GM12878 (cell line): ENCODE data around the gene CYP2S1. TPM values are rescaled to one million over a fixed set of nuclear protein-coding genes. Genes with fewer than 3 reads are reported as not detected.

Source experiments
- ATAC-seq: fragments of 200-7000 bp; cut with Tn5 transposase; 3 replicates; pipeline ENCODE4 v1.9.1; 2020; ENCODE audit warnings: mild to moderate bottlenecking, moderate library complexity
- BruUV-seq: library from RNA; stranded (reverse); fragments of 400-500 nt; replicated peaks from 2 replicates; lab custom pipeline; 2021; lab: Mats Ljungman, UMichigan
- CTCF ChIA-PET: fragments of 300-600 bp; sonication (Branson Sonifier 250); formaldehyde crosslinking; extraction: SDS; loops from one replicate; lab custom pipeline; 2021; ENCODE audit warnings: inconsistent platforms; lab: Yijun Ruan, JAX
- POLR2A ChIA-PET: fragments of 350-600 bp; formaldehyde crosslinking; extraction: SDS; loops from one replicate; lab custom pipeline; 2021; ENCODE audit warnings: inconsistent platforms; lab: Charles Lee
- RAD21 ChIA-PET: fragments of 300-600 bp; sonication (Branson Sonifier 250); formaldehyde crosslinking; loops from one replicate; lab custom pipeline; 2023; ENCODE audit warnings: antibody characterized with exemption; ENCODE audit not compliant: unreplicated experiment; lab: Charles Lee
- SMC1A ChIA-PET: fragments of 300-600 bp; sonication (Branson Sonifier 250); formaldehyde crosslinking; loops from one replicate; lab custom pipeline; 2023; ENCODE audit not compliant: unreplicated experiment, uncharacterized antibody; lab: Charles Lee
- DNase-seq: peaks from one replicate; pipeline ENCODE4 v3.0.0-alpha.2; 2011; ENCODE audit warnings: low read depth, low spot score
- FAIRE-seq: peaks from 3 replicates; lab custom pipeline; 2011; peaks lifted over from hg19 to GRCh38; lab: Jason Lieb, UNC
- H2AFZ ChIP-seq: 2 replicates; pipeline ENCODE4 v1.6.0; 2011; ENCODE audit warnings: low read depth, low read length, control low read depth; ENCODE audit not compliant: control insufficient read depth
- H3K27ac ChIP-seq: 2 replicates; pipeline ENCODE4 v1.5.1; 2011; ENCODE audit warnings: control low read depth; ENCODE audit not compliant: control insufficient read depth, insufficient read depth
- H3K27me3 ChIP-seq, 2 experiments: replicated peaks in 1 of 2; 2 replicates each; pipeline versions ENCODE4 v1.6.0 to v1.6.1; 2011; ENCODE audit warnings: low read length in 1 of 2; ENCODE audit not compliant: control insufficient read depth in 2 of 2, insufficient read depth in 2 of 2
- H3K36me3 ChIP-seq, 2 experiments: 2 replicates each; pipeline ENCODE4 v1.5.1; 2011; ENCODE audit warnings: low read length in 1 of 2; ENCODE audit not compliant: control insufficient read depth in 2 of 2, insufficient read depth in 2 of 2
- H3K4me1 ChIP-seq: 2 replicates; pipeline ENCODE4 v1.6.1; 2011; ENCODE audit warnings: mild to moderate bottlenecking, low read length, moderate library complexity, mixed read lengths; ENCODE audit not compliant: control insufficient read depth, insufficient read depth
- H3K4me2 ChIP-seq: 2 replicates; pipeline ENCODE4 v1.6.0; 2011; ENCODE audit warnings: control low read depth; ENCODE audit not compliant: control insufficient read depth, insufficient read depth
- H3K4me3 ChIP-seq: fragments of 200-600 bp; sonication (generic); 2 replicates; pipeline ENCODE4 v1.5.1; 2016
- H3K79me2 ChIP-seq: 2 replicates; pipeline ENCODE4 v1.6.0; 2011; ENCODE audit warnings: low read length; ENCODE audit not compliant: control insufficient read depth, insufficient read depth
- H3K9ac ChIP-seq: 2 replicates; pipeline ENCODE4 v1.8.0; 2011; ENCODE audit warnings: low read length, control low read depth, mixed read lengths; ENCODE audit not compliant: control insufficient read depth, insufficient read depth
- H3K9me3 ChIP-seq: replicated peaks from 3 replicates; pipeline ENCODE4 v1.5.1; 2011; ENCODE audit warnings: mild to moderate bottlenecking, low read length; ENCODE audit not compliant: control insufficient read depth, insufficient read depth
- H4K20me1 ChIP-seq: 2 replicates; pipeline ENCODE4 v1.6.0; 2011; ENCODE audit not compliant: control insufficient read depth, insufficient read depth
- ATF7 ChIP-seq: fragments of 450-650 bp; IDR thresholded peaks from 2 replicates; pipeline ENCODE4 v1.6.1; 2016; ENCODE audit warnings: low read depth, mild to moderate bottlenecking
- CHD4 ChIP-seq: fragments of 200-600 bp; sonication (generic); IDR thresholded peaks from 2 replicates; pipeline ENCODE4 v1.6.1; 2016; ENCODE audit warnings: mild to moderate bottlenecking
- FOXK2 ChIP-seq: fragments of 450-650 bp; IDR thresholded peaks from 2 replicates; pipeline ENCODE4 v1.6.1; 2017; ENCODE audit warnings: mild to moderate bottlenecking, moderate library complexity
- JUND ChIP-seq: IDR thresholded peaks from 2 replicates; pipeline ENCODE4 v1.6.1; 2012; ENCODE audit warnings: low read depth, mild to moderate bottlenecking, low read length, improper control_type of control experiment, moderate library complexity
- MXI1 ChIP-seq: fragments of 150-350 bp; IDR thresholded peaks from 2 replicates; pipeline ENCODE4 v1.6.1; 2011; ENCODE audit warnings: low read depth, mild to moderate bottlenecking, inconsistent platforms, low read length, improper control_type of control experiment
- POLR2AphosphoS5 ChIP-seq: IDR thresholded peaks from 2 replicates; pipeline ENCODE4 v1.6.1; 2011; ENCODE audit warnings: mild to moderate bottlenecking, low read length, inconsistent platforms
- POU2F2 ChIP-seq: IDR thresholded peaks from 3 replicates; pipeline ENCODE4 v1.6.1; 2011; ENCODE audit warnings: low read depth, mild to moderate bottlenecking, low read length, borderline replicate concordance
- RAD21 ChIP-seq: IDR thresholded peaks from 2 replicates; pipeline ENCODE4 v1.6.1; 2011; ENCODE audit warnings: mild to moderate bottlenecking, low read depth, low read length, moderate library complexity; ENCODE audit not compliant: insufficient read depth
- RB1 ChIP-seq: fragments of 450-650 bp; formaldehyde crosslinking; IDR thresholded peaks from 2 replicates; pipeline ENCODE4 v1.6.1; 2017; ENCODE audit warnings: mild to moderate bottlenecking, borderline replicate concordance
- RBBP5 ChIP-seq: fragments of 200-600 bp; sonication (generic); conservative IDR thresholded peaks from 2 replicates; pipeline ENCODE4 v1.6.1; 2016
- SMARCA5 ChIP-seq: fragments of 450-650 bp; IDR thresholded peaks from 2 replicates; pipeline ENCODE4 v1.6.1; 2017; ENCODE audit warnings: mild to moderate bottlenecking
- SPI1 ChIP-seq: IDR thresholded peaks from 2 replicates; pipeline ENCODE4 v1.6.1; 2011; ENCODE audit warnings: low read depth, mild to moderate bottlenecking, low read length, moderate library complexity, borderline replicate concordance; ENCODE audit not compliant: insufficient read depth
- STAT3 ChIP-seq: IDR thresholded peaks from 2 replicates; pipeline ENCODE4 v1.6.1; 2011; ENCODE audit warnings: low read depth, low read length, improper control_type of control experiment
- ZBED1 ChIP-seq: IDR thresholded peaks from 2 replicates; pipeline ENCODE4 v1.6.1; 2016; ENCODE audit warnings: borderline replicate concordance
- ZNF24 ChIP-seq: fragments of 450-650 bp; IDR thresholded peaks from 2 replicates; pipeline ENCODE4 v1.6.1; 2017; ENCODE audit warnings: antibody characterized with exemption, mild to moderate bottlenecking
- ZNF592 ChIP-seq: fragments of 450-650 bp; IDR thresholded peaks from 2 replicates; pipeline ENCODE4 v1.6.1; 2017; ENCODE audit warnings: mild to moderate bottlenecking, moderate library complexity
- WGBS: methylation state at CpG from one replicate; pipeline ENCODE4 v1.1.6; 2016; ENCODE audit warnings: low lambda C conversion rate; ENCODE audit not compliant: insufficient replicate concordance, insufficient coverage; ENCODE audit errors: missing lambda C conversion rate; 5-methylcytosine and 5-hydroxymethylcytosine counted together
- in situ Hi-C: fragments of 300-500 bp; cut with MboI; formaldehyde crosslinking; loops from 9 replicates; pipeline ENCODE4 v1.14.3; 2018; ENCODE audit warnings: mixed read lengths
- intact Hi-C: fragments of 100-400 bp; cut with micrococcal nuclease; formaldehyde crosslinking; loops from one replicate; pipeline ENCODE4 v1.14.2; 2022; ENCODE audit not compliant: unreplicated experiment
- polyA plus RNA-seq, 11 experiments: library from polyadenylated mRNA; depleted of rRNA in 4 of 11; unstranded in 6 of 11; stranded (reverse) in 5 of 11; fragments of >200 nt; fragmentation: Nextera tagmentation in 4 of 11; fragmentation: Illumina TruSeq in 1 of 11; extraction: Ambion mirVana in 4 of 11; extraction: Trizol in 1 of 11; gene quantifications; 1 replicate in 1 of 11; 2 replicates in 10 of 11; pipeline versions ENCODE4 v1.2.1 to v1.2.3, GENCODE V29; 2011 to 2016; ENCODE audit warnings: inconsistent platforms in 2 of 11, missing spikeins in 2 of 11, low read depth in 1 of 11
- total RNA-seq, 4 experiments: library from RNA; depleted of rRNA in 3 of 4; stranded (reverse); fragments of >200 nt in 3 of 4; fragmentation: Illumina TruSeq in 1 of 4; extraction: Trizol in 1 of 4; gene quantifications; 2 replicates each; pipeline versions ENCODE4 v1.2.1 to v1.2.3, GENCODE V29; 2013 to 2021

The CYP2S1 gene
- total and polyA plus RNA-seq, 10 of the 15 experiments (the other 5 are each of a cell fraction or from before 2014, with no cell fraction given), result 0.03 to 0.28 (median 0.12) TPM; not detected in 2

- BruUV-seq, result no TSS peak
Observed at GRCh38 chr19:41198559-41198958, 5.5 kb downstream of the CYP2S1 start.

GRCh38 chr19:41203371-41203770, 10.4 kb downstream of the CYP2S1 start:
- in situ Hi-C loops, result loop anchor here (5.0 kb wide), 2 partner anchors 59 to 109 kb away; partner anchors contain the start of genes CCDC97 and HNRNPUL1
- WGBS, result 67% methylated on average over 17 of the region's 18 CpGs
- RAD21 ChIA-PET, result interaction anchor here (1.1 to 1.3 kb wide), 3 partner anchors 68 to 360 kb away, joined by 3 to 5 read pairs (median 3); no protein-coding TSS in a partner anchor
- TF ChIP-seq ZBED1 (no peak), CHD4 (no peak), RBBP5 (no peak), SPI1 (no peak), POLR2AphosphoS5 (no peak), ZNF592 (no peak), SMARCA5 (no peak), STAT3 (no peak), POU2F2 (no peak), ZNF24 (no peak), MXI1 (no peak), ATF7 (no peak), RB1 (no peak), RAD21 (no peak), JUND (no peak)

More at GRCh38 chr19:41198559-41198958, 5.5 kb downstream of the CYP2S1 start:
- Histone ChIP-seq H3K4me2 (no peak overlapping the region), H3K27me3 (peaks cover 0 to 1% of the 10 kb centered on the region in 2 experiments; a peak in 2 of 4 replicates)
- RAD21 ChIA-PET, result no interaction called here
- ATAC-seq, result no peak
- no peak for TF ChIP-seq FOXK2
- TF ChIP-seq, all 136 proteins: peak for 0
- Histone ChIP-seq H3K9me3 (no peaks in the 10 kb centered on the region), H3K4me3 (no peak overlapping the region), H3K9ac (no peak overlapping the region), H3K4me1 (no peaks in the 10 kb centered on the region; the same call in 1 of the 2 replicates), H3K27ac (no peak overlapping the region), H4K20me1 (no peaks in the 10 kb centered on the region), H3K36me3 (no peaks in the 10 kb centered on the region), H2AFZ (no peak overlapping the region), H3K79me2 (no peaks in the 10 kb centered on the region)
- in situ Hi-C loops, result no loop called here
- POLR2A ChIA-PET, result no interaction called here
- SMC1A ChIA-PET, result no interaction called here
- CTCF ChIA-PET, result no interaction called here
- 37% methylated on average over 11 of the region's 11 CpGs for WGBS
- intact Hi-C loops, result no loop called here
- FAIRE-seq (no peak), DNase-seq (no peak)

More at GRCh38 chr19:41203371-41203770, 10.4 kb downstream of the CYP2S1 start:
- H3K4me3 ChIP-seq, result no peak overlapping the region
- ChIA-PET SMC1A (interaction anchor here (1.0 to 3.5 kb wide), 3 partner anchors 60 to 244 kb away, joined by 3 to 32 read pairs (median 17); partner anchors contain the start of gene HNRNPUL1), POLR2A (no interaction called here), CTCF (interaction anchor here (0.7 to 6.0 kb wide), 6 partner anchors 12 to 152 kb away, joined by 3 to 90 read pairs (median 4); partner anchors contain the start of gene HNRNPUL1)
- no peaks in the 10 kb centered on the region for H3K9me3 ChIP-seq
- no TSS peak for BruUV-seq
- intact Hi-C loops, result loop anchor here (5.0 kb wide), 1 partner anchor 234 kb away; the partner anchor contains the start of gene DMAC2
- no peaks in the 10 kb centered on the region for H4K20me1 ChIP-seq
- peaks cover 0 to 1% of the 10 kb centered on the region in 2 experiments; a peak in 2 of 4 replicates for H3K27me3 ChIP-seq
- ATAC-seq (no peak), DNase-seq (no peak), FAIRE-seq (no peak)
- no peak overlapping the region for H3K9ac ChIP-seq
- no peaks in the 10 kb centered on the region for H3K36me3 ChIP-seq
- H3K79me2 ChIP-seq, result no peaks in the 10 kb centered on the region
- no peak overlapping the region for H2AFZ ChIP-seq
- no peak overlapping the region for H3K4me2 ChIP-seq
- no peaks in the 10 kb centered on the region for H3K4me1 ChIP-seq
- no peak overlapping the region for H3K27ac ChIP-seq
